ENCODE results near the gene CYTH1.
"Not testable (repeated sequence)": the region's sequence is repeated elsewhere in the genome, so short reads cannot be mapped to it uniquely, and the experiment has no call there.

Gene CYTH1

DNA sequence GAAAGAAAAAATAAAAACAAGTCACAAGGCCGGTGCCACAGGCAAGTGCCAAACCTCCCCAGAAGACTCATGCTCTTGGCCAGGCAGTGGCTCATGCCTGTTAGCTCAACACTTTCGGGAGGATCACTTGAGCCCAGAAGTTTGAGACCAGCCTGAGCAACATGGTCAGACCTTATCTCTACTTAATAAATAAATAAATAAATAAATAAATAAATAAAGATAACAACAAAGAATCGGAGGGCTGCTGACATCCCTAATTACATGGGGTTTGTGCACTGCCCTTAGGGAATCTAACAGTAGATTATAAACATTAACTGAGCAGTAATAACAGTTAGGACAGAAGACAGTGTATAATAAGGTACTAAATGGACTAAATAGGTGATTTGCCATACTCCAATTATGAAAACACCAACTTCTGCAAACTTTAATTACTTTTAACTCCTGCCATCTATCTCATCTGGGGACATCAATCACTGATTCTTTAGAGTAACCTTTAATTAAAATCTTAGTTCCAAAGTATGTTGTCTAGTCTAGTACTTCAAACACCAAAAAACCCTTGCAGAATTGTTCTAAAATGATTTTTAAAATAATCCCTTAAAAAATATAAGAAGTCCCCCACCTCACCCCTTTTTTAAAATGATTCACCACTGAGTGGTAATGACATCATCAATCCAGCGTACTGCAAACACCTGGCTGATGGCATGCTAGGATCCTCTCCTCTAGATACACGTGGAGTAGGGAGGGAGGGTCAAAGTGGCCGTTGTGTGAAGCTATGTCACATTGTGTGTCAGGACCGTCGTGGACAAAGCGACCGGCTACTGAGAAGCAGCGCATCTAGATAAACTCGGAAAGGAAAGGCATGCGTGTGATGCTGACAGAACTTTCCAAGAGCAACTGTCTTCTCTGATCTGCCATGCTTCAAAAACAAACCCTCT lies 28.5 kb downstream of the CYTH1 start:
- no peak for DNase-seq

DNA sequence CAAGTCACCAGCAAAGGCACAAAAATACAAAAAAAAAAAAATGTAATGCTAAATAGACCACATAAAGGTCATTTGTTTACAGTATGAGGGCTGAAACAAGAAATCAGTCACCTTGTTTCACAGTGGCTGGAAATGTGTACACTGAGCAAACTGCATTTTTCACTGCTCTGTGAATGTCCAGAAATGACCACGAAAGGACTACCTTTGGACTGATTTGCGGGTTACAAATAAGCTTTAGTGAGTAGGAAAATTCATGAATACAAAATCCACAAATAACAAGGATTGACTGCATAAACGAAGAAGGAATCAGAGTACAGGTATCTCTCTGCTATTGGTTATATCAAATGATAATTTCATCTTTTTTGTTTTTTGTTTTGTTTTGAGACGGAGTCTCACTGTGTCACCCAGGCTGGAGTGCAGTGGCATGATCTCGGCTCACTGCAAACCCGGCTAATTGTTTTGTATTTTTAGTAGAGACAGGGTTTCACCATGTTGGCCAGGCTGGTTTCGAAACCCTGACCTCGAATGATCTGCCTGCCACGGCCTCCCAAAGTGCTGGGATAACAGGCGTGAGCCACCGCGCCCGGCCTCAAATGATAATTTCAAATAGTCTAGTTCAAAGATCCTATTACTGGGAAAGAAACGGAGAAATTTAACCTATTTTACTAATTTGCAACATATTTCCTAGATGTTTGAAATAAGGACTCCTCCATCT lies 30.5 kb downstream of the CYTH1 start:
- DNase-seq = no peak

DNA sequence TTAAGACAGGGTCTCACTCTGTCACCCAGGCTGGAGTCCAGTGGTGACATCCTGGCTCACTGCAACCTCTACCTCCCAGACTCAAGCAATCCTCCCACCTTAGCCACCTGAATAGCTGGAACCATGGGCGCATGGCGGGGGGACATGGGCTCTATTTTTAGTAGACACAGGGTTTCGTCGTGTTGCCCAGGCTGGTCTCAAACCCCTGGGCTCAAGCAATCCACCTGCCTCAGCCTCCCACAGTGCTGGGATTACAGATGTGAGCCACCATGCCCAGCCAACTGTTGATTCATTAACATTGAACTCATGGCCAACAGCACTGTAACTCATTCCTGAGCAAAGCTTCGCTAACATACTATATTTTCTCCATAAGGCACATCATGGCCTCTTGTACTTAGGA lies 31.1 kb downstream of the CYTH1 start:
- DNase-seq = not testable (repeated sequence)

DNA sequence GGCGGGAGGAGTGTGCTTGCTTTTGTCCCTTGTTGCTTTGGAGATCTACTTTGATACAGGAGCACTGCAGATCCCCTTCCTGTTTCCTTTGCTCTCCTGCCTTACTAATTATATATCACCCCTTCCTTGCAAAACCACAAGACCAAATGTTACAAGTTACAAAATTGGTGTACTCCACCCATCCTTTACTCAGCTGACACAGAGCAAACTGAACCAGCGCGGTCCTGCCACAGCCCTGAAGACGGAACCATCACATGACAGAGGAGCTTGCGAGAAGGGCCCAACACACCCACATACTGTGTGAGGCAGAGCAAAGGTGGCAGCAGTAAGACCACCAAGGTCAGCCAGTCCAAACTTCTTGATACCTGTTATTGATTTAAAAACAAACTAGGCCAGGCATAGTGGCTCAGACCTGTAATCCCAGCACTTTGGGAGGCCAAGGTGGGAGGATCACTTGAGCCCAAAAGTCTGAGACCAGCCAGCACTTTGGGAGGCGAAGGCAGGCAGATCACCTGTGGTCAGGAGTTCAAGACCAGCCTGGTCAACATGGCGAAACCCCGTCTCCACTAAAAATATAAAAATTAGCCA lies 33.2 kb downstream of the CYTH1 start:
- DNase-seq = peak; percentile 70

DNA sequence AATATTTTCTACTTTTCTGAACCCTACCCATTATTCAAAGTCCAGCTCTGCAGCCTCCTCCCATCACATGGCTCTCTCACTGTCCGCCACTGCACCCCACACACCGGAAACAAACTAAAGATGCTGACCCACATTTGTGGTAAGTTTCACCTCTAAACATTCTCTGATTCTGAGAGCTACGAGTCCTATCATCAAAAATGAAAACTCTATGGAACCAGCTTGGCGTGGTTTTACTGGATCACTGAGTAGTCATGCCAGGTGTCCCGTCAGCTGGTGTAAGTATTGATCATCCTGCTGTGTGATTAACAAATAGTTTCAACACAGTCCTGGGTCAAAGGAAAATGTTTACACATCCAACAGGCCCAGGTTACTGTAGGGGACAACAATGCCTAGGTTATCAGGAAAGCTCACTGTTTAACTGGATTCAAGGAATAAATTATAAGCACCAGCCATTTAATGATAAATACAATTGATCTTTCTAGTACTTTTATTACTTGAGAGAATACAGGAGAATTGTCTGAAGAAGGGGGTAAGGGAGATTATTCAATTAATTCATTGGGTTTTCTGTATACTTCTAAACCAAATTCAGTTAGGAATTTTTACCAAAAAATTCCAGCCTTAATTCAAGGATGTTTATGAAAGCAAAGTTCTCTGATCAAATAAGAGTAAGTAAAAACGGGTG lies 33.9 kb downstream of the CYTH1 start:
- DNase-seq = no peak

DNA sequence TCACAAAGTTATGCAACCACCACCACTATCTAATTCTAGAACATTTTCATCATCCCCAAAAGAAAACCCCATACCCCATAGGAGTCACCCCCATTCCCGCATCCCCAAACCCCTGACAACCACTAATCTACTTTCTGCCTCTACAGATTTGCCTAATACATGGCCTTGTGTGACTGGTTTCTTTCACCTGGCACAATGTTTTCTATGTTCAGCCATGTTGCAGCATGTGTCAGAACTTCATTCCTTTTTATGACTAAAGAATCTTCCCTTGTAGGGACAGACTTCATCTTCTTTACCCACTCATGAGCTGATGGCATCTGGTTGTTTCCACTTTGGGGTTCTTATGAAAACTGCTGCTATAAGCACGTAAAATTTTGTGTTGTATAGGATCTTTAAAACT lies 34.6 kb downstream of the CYTH1 start:
- no peak for DNase-seq

DNA sequence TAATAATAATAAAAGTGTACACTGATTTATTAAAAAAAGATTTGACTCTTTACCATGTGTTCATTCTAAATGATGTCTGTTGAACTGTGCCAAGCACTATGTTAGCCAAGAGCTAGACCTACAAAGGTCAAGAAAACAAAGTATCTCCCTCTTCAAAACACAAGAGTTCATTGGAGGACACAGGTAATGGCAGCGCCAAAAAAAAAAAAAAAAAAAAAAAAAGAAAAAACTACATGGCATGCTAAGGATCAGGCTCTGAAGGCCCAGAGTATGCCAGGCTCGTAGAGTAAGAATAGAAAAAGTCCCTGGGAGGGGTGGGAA lies 35.2 kb downstream of the CYTH1 start:
- DNase-seq = no peak

DNA sequence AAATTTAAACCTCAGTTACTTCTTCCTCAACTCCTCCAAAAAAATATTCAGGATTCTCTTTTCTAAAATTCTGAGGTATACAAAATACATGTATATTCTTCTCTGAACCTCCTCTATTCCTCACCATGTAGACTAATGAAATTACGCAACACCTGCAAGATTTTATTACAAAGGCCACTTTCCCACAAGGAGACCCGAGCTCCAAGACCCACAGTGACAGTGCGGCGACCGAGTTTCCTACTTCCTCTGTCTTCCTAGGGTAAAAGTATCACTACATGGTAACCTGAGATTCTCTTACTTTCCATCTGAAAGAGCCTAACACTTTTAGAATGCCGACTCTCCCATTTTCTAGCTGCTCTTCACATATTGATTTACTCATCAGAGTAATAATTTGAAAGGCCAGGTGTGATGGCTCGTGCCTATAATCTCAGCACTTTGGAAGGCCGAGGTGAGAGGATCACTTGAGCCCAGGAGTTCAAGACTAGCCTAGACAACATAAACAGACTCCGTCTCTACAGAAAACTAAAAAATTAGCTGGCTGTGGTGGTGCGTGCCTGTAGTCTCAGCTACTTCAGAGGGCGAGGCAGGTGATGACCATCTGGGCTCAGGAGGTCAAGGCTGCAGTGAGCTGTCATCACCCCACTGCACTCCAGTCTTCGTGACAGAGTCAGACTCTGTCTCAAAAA lies 35.7 kb downstream of the CYTH1 start:
- no peak for DNase-seq

DNA sequence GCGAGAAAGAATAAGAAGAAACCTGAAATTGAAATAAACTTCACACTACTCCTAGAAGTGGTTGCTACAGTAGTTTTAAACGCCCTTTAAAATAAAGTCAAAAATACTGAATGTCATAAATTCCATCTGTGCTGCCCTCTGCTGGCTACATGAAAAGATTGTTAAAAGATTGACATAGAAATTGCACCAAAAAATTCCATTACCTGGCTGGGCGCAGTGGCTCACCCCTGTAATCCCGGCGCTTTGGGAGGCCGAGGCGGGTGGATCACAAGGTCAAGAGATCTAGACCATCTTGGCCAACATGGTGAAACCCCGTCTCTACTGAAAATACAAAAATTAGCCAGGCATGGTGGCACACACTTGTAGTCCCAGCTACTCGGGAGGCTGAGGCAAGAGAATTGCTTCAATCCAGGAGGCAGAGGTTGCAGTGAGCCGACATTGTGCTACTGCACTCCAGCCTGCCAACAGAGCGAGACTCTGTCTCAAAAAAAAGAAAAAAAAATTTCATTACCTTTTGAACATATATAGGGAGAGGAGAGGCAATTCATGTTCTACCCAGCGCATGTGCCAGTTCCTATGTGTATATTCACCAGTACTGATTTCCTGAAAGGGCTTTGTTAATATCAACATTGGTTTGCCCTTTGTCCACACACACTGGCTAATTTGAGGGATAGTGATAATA lies 36.5 kb downstream of the CYTH1 start:
- DNase-seq = peak; percentile 54

DNA sequence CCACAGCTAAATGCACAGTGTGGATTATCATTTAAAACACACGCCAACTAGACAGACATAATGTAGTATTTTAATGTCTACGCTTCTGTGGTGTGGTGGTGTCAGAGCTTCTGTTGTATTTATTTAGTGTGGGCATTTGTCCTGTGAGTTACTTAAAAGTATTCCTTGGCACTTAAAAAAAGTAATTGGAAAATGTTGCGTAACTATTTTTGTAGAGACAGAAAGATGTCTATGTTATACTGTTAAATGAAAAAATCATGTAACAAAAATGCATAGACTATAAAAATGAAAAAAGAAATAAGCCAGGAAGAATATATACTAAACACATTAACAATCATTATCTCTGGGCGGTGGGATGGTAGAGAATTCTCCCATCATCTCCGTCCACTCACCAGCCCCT lies 39.2 kb downstream of the CYTH1 start:
- DNase-seq = no peak

DNA sequence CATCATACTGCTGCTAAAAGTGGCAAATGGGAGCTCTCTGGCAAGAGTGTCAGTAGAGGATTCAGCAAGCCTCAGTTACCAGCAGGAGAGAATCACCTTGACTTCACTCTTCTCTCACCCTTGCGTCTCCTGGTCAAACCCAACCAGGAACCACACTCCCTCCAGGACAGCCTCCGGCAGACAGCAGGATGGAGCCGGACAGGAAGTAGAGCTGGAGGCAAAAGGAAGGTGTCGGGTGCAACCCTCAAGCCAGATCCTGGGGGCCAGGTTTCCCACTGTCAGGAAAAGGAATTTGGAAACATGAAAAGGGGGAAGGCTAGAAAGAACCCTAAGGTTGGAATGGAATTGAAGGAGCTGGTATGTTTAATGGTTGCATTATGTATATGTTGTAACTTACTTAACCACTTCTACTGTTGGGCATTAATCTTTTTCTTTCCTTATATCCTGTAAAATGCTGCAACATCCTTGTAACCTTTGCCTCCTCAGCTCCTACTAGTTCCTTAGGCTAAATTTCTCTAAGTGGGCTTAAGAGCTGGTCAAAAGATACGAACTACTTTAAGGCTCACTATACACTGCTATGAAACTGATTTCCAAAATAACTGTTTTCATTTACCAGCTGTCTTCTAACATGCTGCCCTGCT lies 40.3 kb downstream of the CYTH1 start:
- no peak for DNase-seq

DNA sequence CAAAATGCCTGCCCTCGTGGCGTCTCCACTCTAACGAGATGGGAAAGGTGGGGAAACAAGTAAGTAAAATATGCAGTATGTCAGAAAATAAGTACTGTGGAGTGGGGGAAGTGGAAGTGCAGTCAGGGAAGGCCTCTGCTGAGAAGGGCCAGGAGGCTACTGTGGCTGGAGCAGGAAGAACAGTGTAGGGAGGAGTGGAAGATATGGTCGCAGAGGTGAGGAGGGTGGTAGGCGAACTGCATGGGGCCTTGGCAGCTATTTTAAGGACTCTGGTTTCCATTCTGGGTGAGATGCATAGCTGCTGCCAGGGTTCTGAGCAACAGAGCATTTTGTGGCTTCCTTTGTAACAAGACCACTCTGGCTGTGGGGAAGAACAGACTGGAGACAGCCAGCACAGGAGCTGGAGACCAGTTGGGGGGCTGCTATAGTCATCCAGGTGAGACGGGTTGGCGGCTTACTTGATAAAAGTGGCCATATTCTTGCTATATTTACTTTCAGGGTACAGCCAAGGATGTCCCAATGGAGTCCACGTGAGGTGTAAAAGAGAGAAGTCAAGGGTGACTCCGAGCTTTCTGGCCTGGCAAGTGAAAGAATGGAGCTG lies 42.6 kb downstream of the CYTH1 start:
- DNase-seq = no peak

DNA sequence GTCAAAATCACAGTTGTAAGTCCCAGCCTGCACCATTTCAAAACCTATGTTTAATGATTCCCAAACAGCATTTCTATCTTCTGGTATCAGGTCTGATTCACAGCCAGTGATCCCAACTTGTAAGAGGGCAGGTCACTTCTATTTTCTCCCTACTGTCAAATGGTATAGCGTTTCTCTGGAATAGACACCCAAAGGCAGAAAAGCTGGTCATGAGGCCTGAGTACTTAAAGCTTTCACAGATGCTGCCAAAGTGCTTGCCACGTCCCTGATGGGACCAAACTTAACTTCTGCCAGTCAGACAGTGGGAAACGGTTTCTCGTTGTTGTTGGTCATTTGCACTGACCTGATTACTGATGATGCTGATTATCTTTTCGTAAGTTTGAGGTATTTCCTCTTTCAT lies 43.4 kb downstream of the CYTH1 start:
- DNase-seq = no peak

DNA sequence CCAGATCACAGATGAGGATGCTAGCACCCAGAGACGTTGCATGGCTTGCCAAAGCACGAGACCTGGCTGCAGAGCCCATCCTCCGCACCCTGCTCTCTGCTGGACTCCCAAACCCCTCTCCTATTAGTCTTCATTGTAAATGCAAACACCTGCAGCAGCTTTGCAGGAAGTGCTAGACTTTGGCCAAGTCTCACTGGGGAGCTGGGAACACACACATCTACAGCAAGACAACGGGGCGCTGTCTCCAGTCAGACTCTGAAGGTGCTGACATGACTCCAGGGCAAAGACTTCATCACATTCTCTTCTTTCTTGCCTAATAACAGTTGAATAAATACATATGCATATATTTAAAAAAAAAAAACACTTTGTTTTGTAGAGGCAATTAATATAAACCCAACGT lies 43.8 kb downstream of the CYTH1 start:
- no peak for DNase-seq

DNA sequence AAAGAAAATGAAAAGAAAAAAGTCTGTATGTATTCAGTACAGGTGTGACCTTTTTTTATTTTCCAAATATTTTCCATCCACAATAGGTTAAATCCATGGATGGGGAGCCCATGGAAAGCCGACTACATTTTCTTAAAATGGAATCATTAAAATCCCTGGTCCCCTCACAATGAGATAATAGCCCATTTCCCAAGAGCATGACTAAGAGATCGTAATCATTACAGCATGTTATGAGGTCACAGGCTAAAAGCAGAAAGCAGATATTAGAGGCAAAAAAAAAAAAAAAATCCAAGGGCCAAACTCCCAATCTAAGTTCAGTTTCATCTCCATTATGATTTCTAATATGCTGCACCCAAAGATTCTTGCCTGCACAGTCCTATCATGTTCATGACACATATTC lies 44.7 kb downstream of the CYTH1 start:
- no peak for DNase-seq

DNA sequence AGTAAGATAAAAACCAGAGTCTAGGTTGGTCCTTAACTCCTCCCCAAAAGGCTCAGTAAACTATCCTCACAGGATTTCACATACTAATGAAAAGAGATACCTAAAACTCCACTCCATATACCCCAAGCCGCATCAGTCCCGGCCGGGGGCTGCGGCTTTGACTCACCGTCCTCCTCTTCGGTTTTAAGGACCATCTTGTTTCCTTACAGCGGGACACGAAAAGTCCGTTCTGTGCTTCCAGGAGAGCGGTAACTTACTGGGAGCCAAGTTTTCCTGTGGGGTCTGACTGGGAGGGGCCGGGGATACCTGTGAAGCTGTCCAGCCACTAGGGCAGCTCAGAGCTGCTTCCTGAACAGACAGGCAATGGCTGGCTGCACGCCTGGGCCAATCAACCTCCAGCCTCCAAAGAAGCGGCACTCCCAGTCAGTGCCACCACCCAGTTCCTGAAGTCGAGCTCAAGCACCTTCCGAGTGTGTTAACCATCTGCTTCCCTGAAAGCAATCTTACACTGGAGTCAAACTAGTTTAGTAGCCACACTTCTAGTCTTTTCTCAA lies 45.5 kb downstream of the CYTH1 start:
- DNase-seq = peak; percentile 42

DNA sequence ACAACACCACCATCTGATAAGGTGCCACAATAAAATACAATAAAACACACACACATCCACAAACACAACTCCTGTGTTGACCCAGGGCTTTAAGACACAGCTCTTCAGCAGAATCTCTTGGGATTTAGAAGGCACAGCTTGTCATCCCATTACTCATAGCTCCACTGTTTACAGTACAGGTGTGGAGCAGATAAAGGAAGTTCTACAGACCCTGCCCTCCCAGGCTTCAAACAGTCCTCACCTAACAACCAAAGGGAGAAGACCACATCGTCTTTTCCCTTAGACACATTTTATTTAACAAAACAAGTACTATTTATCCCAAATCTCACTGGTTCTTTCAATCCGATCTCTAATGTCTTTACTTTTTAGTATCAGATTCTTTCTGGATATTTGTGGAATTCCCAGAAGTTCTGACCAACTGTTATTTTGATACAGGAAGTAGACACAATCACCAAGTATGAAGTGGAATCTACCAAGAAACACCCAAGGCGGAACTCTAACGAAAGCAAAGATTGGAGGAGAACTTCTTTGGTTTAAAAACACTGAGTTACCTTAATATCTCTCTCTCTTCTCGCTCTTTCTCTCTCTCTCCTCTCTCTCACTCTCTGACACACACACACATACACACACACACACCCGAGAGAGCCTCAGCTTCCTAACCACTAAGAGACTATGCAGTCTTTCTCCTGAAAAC lies 46.1 kb downstream of the CYTH1 start:
- no peak for DNase-seq

DNA sequence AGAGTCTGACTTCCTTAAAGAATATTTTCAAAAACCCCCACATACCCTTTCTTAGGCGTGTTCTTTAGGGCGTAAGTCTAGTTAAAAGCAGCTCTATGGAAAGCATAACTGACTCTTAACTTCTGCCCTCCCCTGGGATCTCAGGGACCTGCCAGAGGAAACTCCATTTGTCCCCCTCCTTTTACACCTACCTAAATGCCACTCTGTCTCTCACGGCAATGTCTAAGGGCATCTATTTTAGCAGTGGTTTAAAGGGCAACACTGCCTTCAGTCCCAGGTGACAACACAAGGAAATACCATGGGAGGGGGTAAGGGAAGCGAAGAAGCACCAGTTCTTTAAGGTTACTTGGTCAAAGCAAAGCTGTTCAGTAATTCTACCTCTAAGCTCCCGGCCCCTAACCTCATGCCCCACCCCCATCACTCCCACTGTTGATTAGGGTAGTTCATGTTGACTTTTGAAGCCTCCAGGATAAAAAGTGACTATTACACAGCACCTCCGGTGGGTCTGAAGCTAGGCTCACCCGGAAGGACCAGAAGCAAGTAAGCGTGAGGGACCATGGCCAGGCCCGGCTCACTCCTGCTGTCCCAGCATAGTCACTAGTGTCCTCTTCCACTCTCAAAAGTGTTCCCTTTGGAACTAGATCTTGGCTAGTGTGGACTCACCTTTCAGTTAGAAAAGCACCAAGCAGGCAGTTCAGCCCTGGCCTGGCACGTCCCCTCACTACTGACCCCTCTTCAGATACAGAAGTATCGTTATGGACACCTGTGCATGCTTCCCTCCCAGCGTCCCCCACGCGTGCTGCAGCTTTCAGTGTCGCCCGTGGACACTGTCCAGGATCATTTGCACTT lies 47.1 kb downstream of the CYTH1 start:
- DNase-seq = no peak

DNA sequence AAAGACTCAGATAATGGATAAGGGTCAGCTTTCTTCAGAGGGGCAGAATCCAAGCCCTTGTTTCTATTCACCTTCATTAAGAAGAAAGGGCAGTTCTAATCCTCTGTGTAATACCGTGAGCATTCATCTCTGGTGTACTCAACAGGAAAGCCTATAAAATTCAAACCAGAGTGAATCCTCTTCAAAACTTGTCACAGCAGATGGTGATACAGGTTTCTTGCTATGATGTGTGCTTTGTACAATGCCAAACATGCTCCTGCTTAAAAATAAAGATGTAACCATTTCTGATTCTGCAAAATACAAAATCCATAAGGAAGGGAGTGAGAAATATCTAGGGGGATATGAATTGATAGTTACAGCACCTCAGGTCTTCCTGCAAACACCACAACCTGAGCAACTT lies 49.7 kb downstream of the CYTH1 start:
- no peak for DNase-seq
